Skeletal muscle tissue (tissue), 4 donors: Measurements from ENCODE around the gene ADAMTS4. TPM values are rescaled to one million over a fixed set of nuclear protein-coding genes. Genes with fewer than 3 reads are reported as not detected.
A peak's percentile ranks its signal among the peaks of the same experiment; 100 is the strongest.
"Not testable (repeated sequence)": the region's sequence is repeated elsewhere in the genome, so short reads cannot be mapped to it uniquely, and the experiment has no call there.

Experiments
- H3K27ac ChIP-seq: one replicate; pipeline ENCODE4 v1.7.0; 2013; ENCODE audit warnings: mild to moderate bottlenecking, low read depth, low read length, inconsistent platforms
- H3K27me3 ChIP-seq, 3 donors: one replicate each; pipeline ENCODE4 v1.7.0; 2013; ENCODE audit warnings: low read length in 3 of 3; ENCODE audit not compliant: control insufficient read depth in 3 of 3, insufficient read depth in 3 of 3
- H3K36me3 ChIP-seq, 3 donors: one replicate each; pipeline ENCODE4 v1.7.0; 2013; ENCODE audit warnings: low read length in 3 of 3; ENCODE audit not compliant: control insufficient read depth in 3 of 3, insufficient read depth in 3 of 3
- H3K4me1 ChIP-seq, 3 donors: one replicate each; pipeline ENCODE4 v1.7.0; 2013; ENCODE audit warnings: low read length in 3 of 3, mild to moderate bottlenecking in 3 of 3; ENCODE audit not compliant: control insufficient read depth in 3 of 3, insufficient read depth in 3 of 3
- H3K4me3 ChIP-seq, 3 donors: one replicate each; pipeline ENCODE4 v1.7.0; 2013; ENCODE audit warnings: low read length in 3 of 3
- H3K9ac ChIP-seq, 3 donors: one replicate each; pipeline ENCODE4 v1.7.0; 2013; ENCODE audit warnings: low read length in 3 of 3, mild to moderate bottlenecking in 3 of 3, moderate library complexity in 2 of 3, low read depth in 1 of 3
- H3K9me3 ChIP-seq, 3 donors: one replicate each; pipeline ENCODE4 v1.7.0; 2013; ENCODE audit warnings: low read length in 3 of 3; ENCODE audit not compliant: control insufficient read depth in 3 of 3
- total RNA-seq: library from RNA; depleted of rRNA; stranded (reverse); fragments of >200 nt; gene quantifications from one replicate; pipeline ENCODE4 v1.2.3, GENCODE V29; 2014
- donor health status: Osteomylitis.

Gene ADAMTS4
- total RNA-seq, 1 donor from 2014 or later, result 4.7 TPM

- H3K9ac ChIP-seq, result peak overlapping the region; percentile 24 to 85 (median 84)
- H3K4me3 ChIP-seq, result peak overlapping the region in 2 of 3 donors; percentile 99
- no peak overlapping the region for H3K27ac ChIP-seq
- H3K9me3 ChIP-seq, result no peaks in the 10 kb centered on the region
- peaks cover 24 to 32% (median 27%) of the 10 kb centered on the region in 3 donors for H3K36me3 ChIP-seq
- no peaks in the 10 kb centered on the region for H3K27me3 ChIP-seq
- H3K4me1 ChIP-seq, result peaks cover 20 to 25% (median 22%) of the 10 kb centered on the region in 3 donors
These were observed 28.5 kb upstream of the ADAMTS4 start for GRCh38 chr1:161227196-161227871.

- H3K9me3 ChIP-seq, result no peaks in the 10 kb centered on the region
- H3K36me3 ChIP-seq, result peaks cover 24 to 32% (median 27%) of the 10 kb centered on the region in 3 donors
- peak overlapping the region; percentile 84 to 95 (median 85) for H3K9ac ChIP-seq
- H3K4me1 ChIP-seq, result peaks cover 20 to 25% (median 22%) of the 10 kb centered on the region in 3 donors
- no peaks in the 10 kb centered on the region for H3K27me3 ChIP-seq
- H3K4me3 ChIP-seq, result peak overlapping the region; percentile 98 to 99 (median 99)
- H3K27ac ChIP-seq, result peak overlapping the region; percentile 74
These were observed 27.9 kb upstream of the ADAMTS4 start for GRCh38 chr1:161226759-161227158.

GRCh38 chr1:161226320-161226711 lies 27.5 kb upstream of the ADAMTS4 start:
- peaks cover 20 to 25% (median 22%) of the 10 kb centered on the region in 3 donors for H3K4me1 ChIP-seq
- H3K9me3 ChIP-seq, result no peaks in the 10 kb centered on the region
- H3K27ac ChIP-seq, result peak overlapping the region; percentile 74
- no peaks in the 10 kb centered on the region for H3K27me3 ChIP-seq
- H3K36me3 ChIP-seq, result peaks cover 24 to 32% (median 27%) of the 10 kb centered on the region in 3 donors
- peak overlapping the region; percentile 98 to 99 (median 99) for H3K4me3 ChIP-seq
- peak overlapping the region; percentile 84 to 95 (median 85) for H3K9ac ChIP-seq

- H3K9ac ChIP-seq, result peak within 1 kb of the TSS; percentile 84 to 95 (median 85)
- H3K9me3 ChIP-seq, result no peaks in the 10 kb centered on the region
- H3K4me3 ChIP-seq, result peak within 1 kb of the TSS; percentile 98 to 99 (median 99)
- H3K4me1 ChIP-seq, result peaks cover 20 to 25% (median 22%) of the 10 kb centered on the region in 3 donors
- H3K27ac ChIP-seq, result peak within 1 kb of the TSS; percentile 74
- peaks cover 24 to 29% (median 26%) of the 10 kb centered on the region in 3 donors for H3K36me3 ChIP-seq
- no peaks in the 10 kb centered on the region for H3K27me3 ChIP-seq
These were observed 26.9 kb upstream of the ADAMTS4 start, which contains the start of gene TOMM40L for GRCh38 chr1:161225534-161226319. TSS of gene TOMM40L (plus strand) at chr1:161226060. CDS start at chr1:161226490, 430 bp downstream.

- Histone ChIP-seq H3K36me3 (peaks cover 22 to 24% (median 22%) of the 10 kb centered on the region in 3 donors), H3K27me3 (no peaks in the 10 kb centered on the region), H3K4me1 (peaks cover 20 to 25% (median 22%) of the 10 kb centered on the region in 3 donors), H3K27ac (peak overlapping the region; percentile 74), H3K4me3 (peak overlapping the region; percentile 26 to 60 (median 57)), H3K9me3 (no peaks in the 10 kb centered on the region), H3K9ac (peak overlapping the region; percentile 10 to 45 (median 32))
These were observed 26.3 kb upstream of the ADAMTS4 start for GRCh38 chr1:161225178-161225533.

- H3K9ac ChIP-seq, H3K27me3 ChIP-seq, H3K27ac ChIP-seq, H3K4me3 ChIP-seq, H3K9me3 ChIP-seq: not testable (repeated sequence)
- peaks cover 20 to 25% (median 22%) of the 10 kb centered on the region in 3 donors for H3K4me1 ChIP-seq
- peaks cover 17 to 19% (median 19%) of the 10 kb centered on the region in 3 donors for H3K36me3 ChIP-seq
These were observed 25.8 kb upstream of the ADAMTS4 start for GRCh38 chr1:161224695-161225087.

- no peaks in the 10 kb centered on the region for H3K9me3 ChIP-seq
- H3K4me1 ChIP-seq, result peaks cover 20 to 25% (median 22%) of the 10 kb centered on the region in 3 donors
- no peak overlapping the region for H3K4me3 ChIP-seq
- H3K36me3 ChIP-seq, result peaks cover 11 to 13% (median 12%) of the 10 kb centered on the region in 3 donors
- H3K27ac ChIP-seq, result no peak overlapping the region
- H3K27me3 ChIP-seq, result no peaks in the 10 kb centered on the region
- no peak overlapping the region for H3K9ac ChIP-seq
These were observed 25.2 kb upstream of the ADAMTS4 start for GRCh38 chr1:161223805-161224694.

- no peaks in the 10 kb centered on the region for H3K27me3 ChIP-seq
- peaks cover 15 to 22% (median 18%) of the 10 kb centered on the region in 3 donors for H3K4me1 ChIP-seq
- H3K36me3 ChIP-seq, result no peaks in the 10 kb centered on the region
- no peak overlapping the region for H3K27ac ChIP-seq
- no peaks in the 10 kb centered on the region for H3K9me3 ChIP-seq
- no peak overlapping the region for H3K4me3 ChIP-seq
- no peak overlapping the region for H3K9ac ChIP-seq
These were observed 23.5 kb upstream of the ADAMTS4 start for GRCh38 chr1:161222175-161223019.

GRCh38 chr1:161220002-161220401 lies 21.1 kb upstream of the ADAMTS4 start:
- Histone ChIP-seq H3K27me3 (no peaks in the 10 kb centered on the region), H3K9ac (no peak overlapping the region), H3K9me3 (no peaks in the 10 kb centered on the region), H3K27ac (no peak overlapping the region), H3K36me3 (peaks cover 0 to 3% (median 3%) of the 10 kb centered on the region in 3 donors), H3K4me3 (no peak overlapping the region), H3K4me1 (peaks cover 0 to 5% (median under 1%) of the 10 kb centered on the region in 3 donors)
